Activated CD4-positive, CD25-positive, alpha-beta regulatory T cell treated with anti-CD3 and anti-CD28 coated beads, Interleukin-2, amount 50 U/mL, for 24 hours (primary cell): ENCODE results near the gene HMCN2.
"Not testable (repeated sequence)": the region's sequence is repeated elsewhere in the genome, so short reads cannot be mapped to it uniquely, and the experiment has no call there.

Experiments used
- ATAC-seq, 2 donors: fragments of 150-1000 bp; cut with Tn5 transposase; one replicate each; pipeline ENCODE4 v1.10.0; 2021; ENCODE audit warnings: mild to moderate bottlenecking in 1 of 2, moderate library complexity in 1 of 2

The HMCN2 gene

DNA sequence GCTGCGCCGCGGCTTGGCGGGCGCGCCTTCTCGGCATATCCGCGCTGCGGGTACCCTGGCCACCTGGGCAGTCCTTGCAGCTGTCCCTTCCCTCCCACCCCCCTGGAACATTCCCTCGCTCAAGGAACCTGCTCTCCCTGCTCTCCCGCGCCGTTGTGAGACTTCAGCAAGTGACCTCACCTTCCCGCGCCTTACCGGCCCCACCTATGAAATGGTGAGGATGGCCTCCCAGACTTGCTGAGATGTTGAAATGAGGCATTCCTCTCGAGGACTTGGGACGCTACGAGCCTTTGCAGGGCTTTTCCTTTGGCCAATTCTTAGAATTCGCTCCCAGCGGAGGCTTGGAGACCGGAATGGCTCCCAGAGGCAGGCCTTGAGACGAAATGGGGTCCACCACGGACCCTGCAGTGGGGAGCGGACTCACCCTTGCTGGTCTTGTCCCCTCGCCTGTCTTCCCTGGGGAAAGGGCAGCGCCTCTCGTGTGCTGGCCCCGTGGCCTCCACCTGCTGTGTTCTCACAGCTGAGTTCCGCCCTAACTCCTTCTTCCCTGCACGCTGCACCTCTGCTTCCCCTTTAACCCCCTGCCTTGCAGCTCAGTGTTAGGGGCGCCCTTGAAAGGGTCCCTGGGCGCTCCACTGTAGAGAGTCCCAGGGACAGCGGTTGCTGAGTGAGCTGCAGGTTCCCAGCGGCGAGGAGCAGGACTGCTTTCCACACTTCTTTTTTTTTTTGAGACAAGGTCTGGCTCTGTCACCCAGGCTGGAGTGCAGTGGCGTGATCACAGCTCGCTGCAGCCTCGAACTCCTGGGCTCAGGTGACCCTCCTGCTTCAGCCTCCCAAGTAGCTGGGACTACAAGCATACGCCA is 907 bp downstream of the HMCN2 start:
- ATAC-seq: no peak

DNA sequence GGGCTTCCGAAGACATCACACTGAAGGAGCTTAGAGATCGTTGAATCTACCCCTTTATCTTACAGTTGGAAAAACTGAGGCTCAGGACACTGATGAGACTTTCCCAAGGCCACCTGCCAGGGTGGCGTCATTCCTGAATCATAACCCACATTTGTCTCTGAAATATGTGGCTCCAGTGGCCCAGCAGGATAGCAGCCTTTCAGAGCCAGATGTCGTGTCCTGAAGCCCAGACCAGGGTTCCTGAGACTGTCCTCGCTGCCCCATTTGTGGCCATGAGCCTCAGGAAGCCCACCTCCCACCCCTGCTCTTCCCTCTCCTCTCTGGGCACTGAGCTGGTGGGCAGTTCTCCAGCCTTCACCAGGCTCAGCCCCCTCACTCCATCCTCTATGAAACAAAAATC is 2.4 kb downstream of the HMCN2 start:
- ATAC-seq: no peak

DNA sequence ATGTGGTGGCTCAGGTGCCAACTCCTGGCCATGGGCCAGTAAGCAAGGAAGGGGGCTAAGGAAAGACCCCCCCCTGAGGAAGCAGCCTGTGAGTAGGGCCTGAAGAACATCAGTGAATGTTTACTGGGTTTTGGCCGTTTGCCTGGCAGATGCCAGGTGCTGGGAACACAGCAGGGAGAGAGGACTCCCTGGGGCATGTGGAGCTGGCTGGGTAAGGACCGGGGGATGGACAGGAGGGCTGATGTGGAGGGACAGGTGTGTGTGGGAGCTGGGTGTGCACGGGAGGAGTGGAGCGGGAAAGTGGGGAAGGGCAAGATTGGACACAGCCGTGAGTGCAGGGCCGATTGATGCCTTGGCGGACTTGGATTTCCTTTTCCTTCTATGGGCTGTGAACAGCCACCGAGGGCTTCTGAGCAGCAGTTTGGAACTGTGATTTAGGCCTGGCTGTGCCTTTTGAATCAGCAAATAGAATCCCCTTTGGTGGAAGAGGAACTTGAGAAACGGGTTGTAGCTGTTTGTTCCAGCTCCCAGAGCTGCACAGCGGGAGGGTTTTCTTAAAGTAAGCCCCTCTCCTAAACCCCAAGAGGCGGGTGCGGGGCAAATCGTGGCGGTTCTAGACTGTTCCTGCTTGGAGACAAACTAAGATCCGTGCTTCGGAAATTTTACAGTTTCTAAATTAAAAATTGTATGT is 3.1 kb downstream of the HMCN2 start:
- ATAC-seq: no peak

DNA sequence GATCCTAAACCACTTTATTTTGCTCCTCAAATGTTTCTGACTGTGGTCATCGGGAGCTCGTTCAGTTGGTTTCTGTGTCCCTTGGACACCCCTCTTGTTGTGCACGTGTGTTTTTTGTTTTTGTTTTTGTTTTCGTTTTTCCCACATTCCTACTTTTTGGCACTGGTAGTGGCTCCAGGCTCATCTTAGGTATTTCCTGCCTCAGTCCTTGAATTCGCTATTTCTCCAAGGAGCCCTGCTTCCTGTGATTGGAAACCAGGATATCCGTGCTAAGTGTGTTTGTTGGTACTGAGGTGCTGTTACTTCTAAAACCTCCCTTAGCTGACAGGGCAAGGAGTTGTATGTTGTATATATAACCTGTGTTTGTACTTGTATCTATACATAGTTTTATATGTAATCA is 5.9 kb downstream of the HMCN2 start:
- ATAC-seq: no peak

DNA sequence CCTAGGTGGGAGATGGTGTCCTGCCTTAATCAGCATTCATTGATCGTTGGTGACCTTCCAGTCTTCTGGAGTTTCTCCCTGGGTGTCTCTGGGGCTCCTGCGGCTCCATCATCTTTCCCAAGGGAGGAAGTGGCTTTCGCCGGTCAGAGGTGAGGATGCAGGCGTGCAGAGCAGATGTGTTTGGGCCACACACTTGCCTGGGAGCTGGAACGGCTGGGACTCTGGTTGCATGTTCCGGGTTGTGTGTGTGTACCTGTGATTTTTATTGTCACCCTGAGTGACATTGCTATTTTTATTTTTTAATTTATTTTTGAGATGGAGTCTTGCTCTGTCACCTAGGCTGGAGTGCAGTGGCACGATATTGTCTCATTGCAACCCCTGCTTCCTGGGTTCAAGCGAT is 9.6 kb downstream of the HMCN2 start:
- no peak for ATAC-seq

DNA sequence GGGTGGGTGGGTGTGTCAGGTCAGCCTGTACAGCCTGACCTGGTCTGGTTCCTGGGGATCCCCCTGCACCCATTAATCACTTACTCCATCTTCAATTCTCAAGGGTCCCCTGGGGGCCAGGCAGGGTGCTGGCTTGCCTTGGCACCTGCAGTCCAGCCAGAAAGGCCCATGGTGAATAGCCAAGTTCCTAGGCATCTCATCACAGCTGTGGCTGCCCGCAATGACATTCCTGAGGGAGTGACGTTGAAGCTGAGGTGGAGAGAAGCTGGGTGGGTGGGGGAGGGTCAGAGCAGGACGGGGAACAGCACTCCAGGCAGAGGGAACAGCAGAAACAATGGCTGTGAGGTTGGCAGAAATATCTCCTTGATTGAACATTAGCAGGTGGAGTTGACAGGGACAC is 10.6 kb downstream of the HMCN2 start:
- no peak for ATAC-seq

DNA sequence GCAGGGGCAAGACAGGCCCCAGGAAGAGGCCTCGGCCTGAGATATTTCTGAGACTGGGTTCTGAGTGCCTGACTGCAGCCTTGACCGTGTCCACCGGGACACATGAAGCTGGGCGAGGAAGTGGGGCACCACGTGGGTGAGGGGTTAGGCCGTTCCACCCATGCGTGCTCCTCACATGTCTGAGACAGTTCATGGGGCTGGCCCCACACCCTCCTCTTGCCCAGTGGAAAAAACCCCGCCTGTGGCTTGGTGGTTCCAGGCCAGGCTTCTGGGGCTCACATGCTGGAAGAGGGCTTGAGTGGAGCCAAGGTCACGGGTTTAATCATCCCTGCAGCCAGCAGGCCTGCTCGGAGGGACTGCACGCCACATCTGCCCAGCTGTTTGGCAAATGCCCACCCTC is 11.4 kb downstream of the HMCN2 start:
- no peak for ATAC-seq

DNA sequence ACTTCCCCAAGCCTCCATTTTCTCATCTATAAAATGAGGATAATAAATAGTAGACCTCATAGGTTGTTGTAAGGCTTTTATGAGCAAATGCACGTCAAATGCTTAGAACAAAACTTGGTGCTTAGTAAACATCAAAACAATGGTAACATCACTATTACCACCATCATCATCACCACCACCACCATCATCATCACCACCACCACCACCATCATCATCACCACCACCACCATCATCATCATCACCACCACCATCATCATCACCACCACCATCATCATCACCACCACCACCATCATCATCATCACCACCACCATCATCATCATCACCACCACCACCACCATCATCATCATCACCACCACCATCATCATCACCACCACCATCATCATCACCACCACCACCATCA is 12.0 kb downstream of the HMCN2 start:
- ATAC-seq: not testable (repeated sequence)

DNA sequence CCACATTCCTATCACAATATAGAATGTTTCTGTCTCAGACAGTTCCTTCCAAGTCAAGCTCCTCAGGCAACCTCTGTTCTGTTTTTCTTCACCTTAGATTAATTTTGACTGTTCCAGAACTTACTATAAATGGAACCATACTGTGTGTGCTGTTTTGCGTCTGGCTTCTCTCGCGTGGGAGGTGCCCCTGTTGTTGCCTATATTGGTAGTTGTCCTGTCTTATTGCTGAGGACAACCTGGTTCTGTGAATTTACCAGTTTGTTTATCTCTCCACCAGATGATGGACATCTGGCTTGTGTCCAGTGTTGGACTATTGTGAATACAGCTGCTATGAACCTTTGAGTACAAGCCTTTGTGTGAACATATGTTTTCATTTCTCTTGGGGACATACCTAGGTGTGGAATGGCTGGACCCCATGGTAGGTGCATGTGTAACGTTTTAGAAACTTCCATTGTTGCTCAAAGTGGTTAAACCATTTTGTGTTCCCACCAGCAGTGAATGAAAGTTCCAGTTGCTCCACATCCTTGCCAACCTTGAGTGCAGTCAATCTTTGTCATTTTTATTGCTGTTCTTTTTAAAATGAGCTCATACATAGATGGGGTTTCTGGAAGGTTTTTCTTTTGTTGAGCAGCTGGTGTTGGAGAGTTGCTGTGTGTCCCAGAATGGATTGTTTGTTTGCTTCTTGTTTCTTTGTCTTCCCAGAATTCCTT is 18.1 kb downstream of the HMCN2 start:
- ATAC-seq: no peak

DNA sequence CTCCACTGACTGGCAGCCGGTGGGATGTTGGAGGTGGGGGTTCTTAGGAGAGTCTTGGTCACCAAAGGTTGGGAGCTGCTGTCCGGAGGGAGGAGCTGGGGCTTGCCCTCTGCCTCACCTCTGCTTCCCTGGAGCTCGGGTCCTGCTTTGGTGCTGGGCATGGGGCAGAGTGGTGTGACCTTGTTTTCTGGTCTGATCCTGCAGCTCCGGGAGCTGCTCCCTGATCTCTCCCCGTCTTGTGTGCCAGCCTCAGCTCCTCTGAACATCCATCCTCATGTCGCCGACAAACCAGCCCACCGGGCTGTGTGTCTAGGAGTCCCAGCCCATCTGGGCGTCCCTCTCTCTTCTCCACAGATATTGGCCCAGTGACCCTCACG is 18.7 kb downstream of the HMCN2 start:
- no peak for ATAC-seq

DNA sequence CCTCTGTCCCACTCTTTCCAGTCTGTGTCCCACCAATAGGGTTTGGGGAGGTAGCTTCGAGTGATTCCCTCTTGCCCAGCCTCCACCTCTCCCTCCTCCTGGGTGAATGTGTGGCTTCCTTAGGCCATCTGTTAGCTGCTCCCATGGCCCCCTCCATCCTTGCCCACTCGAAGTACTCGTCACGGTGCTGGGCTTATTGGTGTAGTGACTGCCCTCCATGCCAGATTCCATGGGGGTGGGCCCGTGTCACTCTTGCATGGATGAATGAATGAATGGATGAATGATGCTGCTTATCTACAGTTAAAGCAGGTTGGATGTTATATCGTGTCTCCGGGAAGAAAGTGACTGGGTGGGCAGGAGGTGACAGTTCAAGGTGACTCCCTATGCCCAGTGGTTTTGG is 19.1 kb downstream of the HMCN2 start:
- ATAC-seq: no peak

DNA sequence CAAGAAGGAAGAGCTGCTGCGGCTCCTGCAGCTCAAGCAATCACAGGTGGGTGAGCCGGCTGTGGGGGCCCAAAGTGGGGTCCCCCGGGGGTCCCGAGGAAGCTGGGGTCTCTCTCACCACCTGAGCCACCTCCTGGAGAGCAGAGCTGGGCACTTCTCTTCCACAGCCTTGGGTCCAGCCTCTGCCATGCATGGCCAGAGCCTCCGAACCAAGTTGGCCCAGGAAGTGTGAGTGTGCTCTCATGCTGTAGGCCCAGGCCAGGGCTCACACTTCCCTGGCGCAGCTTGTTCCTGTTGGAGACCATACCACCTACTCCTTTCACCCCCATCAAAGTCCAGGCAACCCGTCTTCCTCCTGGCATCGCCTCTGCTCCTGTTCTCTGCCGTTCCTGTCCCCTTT is 19.7 kb downstream of the HMCN2 start:
- no peak for ATAC-seq

DNA sequence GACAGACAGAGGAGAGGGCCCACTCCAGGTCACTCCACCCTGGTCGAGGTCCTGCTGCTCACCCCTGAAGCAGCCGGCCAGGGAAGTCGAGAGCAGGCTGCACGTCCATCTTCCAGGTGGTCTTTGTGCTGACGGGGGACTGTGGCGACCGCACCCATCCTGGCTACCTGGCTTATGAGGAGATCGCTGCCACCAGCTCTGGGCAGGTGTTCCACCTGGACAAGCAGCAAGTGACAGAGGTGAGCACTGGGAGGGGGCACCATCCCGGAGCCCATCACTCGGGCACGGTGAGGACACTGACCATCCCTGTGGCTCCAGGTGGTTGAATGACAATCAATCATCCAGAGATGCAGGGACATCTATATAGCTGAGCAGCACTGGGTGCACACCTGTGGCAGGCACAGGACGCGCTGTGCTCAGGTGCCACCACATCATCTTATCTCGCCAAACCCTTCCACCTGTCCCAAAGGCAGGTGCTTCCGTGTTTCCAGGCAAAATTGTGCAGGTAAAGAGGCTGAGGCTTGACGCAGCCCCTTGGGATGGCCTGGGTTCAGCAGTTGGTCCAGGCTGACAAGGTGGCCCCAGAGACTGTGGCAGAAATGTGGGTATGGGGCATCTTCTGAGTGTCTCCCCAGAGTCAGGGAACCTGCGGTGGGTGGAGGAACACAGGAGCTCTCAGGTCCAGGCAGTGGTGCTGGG is 20.7 kb downstream of the HMCN2 start:
- no peak for ATAC-seq

DNA sequence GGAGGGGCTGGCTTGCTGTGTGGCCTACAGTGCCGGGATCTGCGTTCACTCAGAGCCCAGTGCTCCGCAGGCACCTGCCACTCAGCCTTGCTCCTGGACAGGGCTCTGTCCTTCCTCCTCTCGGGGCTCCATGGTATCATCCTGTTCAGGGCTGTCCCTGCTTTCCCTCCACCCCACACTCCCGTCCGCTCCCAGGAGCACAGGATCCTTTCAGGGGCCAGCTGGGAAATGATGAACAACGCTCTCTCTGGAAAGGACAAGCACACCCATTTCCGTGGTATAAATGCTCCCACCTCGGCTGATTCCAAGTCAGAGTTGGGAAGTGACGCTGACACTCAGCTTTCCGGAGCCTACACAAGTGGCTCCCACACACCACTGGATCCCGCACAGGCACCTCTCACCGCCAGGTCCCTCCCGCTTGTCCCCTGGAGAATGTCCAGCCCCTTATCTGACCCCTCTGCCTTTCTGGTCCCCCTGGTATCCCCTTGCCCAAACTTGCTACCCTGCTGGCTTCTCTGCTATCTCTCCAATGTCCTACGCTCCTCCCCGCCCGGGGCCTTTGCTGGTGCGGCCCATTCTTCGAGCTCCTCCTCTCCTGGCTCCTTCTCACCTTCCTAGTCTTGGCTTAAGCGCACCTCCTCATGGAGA is 21.3 kb downstream of the HMCN2 start:
- no peak for ATAC-seq

DNA sequence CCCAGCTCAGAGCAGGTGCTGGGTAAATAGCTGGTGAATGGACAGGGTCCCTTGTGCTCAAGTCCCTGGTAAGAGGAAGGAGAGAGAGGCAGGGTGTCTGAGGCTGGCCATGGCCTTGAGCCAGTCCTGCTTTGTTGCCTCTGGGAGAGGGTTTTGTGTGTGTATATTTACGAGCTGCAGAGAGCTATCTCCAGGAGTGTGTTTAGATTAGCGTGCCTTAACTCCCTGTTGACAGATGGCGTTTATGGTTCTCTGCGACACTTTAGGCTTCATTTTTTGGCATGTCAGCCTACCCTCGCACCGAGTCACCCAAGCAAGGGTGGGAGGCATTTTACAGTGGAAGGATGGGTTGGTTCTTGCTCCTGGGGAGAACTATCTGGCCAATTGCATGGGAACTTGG is 22.2 kb downstream of the HMCN2 start:
- ATAC-seq: no peak

DNA sequence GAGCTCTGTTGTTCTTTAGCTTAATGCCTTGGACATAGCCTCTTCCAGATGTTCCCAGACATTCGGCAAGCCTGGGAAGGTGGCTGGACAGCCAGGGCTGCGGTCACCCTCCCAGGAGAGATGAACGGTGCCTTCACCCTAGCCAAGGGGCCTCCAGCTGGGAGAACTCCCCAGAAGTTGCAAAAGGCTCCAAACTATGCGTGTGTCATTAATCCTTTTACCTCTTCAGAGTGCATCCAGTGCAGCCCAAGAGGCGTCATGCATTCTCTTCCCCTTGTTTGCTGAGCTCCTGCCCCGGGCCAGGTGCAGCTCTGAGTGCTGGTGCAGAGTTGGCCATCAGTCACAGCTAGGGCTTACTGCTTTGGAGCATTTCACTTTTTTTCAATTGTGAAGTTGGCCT is 22.8 kb downstream of the HMCN2 start:
- ATAC-seq: no peak

DNA sequence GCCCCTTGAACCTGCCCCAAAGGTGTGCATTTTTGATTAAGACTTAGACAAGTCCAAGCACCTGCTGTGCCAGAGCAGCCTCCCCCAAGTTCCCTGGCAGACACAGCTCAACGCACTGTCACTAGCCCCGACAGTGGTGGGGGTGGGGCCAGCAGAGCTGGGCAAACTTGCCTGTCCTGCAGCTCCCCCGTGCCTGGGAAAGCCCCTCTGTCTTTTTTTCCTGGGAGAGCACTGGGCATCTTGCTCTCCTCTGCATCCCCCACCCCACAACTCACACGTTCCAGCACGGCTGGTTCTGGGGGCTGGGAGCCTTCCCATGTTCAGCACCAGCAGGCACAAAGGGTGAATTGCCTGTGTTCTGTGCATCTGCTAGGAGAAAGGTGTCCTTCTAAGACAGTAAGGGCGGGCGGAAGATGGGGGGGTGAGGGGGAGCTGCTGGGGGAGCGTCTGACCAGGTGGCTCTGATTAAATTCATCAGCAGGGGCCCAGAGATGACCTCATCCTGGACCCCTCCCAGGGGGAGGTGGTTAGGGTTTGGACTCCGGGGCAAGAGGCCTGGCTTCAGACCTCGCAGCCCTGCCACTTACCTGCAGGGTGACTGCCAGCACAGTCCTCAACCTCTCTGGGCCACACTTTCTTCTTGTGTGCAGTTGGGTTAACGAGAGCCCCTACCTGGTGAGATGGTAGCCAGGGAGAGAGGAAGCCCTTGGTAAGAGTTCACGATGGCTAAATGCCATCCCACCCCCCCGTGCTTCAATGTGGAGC is 23.5 kb downstream of the HMCN2 start:
- ATAC-seq: no peak

DNA sequence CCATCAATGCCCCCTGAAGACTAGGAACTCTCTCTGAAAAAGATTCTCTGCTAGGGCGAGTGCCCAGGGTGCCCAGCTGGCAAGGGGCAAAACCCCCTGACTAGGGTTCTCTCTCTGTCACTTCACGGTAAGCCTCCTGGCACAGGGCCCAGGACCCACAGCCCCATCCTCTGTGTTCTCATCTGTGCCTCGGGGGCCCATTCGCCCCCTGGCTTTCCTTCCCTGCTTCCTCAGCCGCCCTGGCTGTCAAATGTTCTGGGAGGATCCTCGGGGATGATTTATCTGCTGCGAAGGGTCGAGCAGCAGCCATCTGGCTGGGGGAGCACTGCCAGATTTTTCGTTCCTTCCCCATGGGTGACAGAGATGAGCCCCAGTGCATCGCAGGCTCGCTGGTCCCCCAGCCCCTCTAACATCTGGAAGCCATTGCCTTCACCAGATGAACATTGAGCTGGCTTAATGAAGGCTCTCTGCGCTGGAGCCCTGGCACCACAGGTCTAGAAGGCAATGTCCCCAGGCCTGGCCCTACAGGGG is 24.2 kb downstream of the HMCN2 start:
- no peak for ATAC-seq

DNA sequence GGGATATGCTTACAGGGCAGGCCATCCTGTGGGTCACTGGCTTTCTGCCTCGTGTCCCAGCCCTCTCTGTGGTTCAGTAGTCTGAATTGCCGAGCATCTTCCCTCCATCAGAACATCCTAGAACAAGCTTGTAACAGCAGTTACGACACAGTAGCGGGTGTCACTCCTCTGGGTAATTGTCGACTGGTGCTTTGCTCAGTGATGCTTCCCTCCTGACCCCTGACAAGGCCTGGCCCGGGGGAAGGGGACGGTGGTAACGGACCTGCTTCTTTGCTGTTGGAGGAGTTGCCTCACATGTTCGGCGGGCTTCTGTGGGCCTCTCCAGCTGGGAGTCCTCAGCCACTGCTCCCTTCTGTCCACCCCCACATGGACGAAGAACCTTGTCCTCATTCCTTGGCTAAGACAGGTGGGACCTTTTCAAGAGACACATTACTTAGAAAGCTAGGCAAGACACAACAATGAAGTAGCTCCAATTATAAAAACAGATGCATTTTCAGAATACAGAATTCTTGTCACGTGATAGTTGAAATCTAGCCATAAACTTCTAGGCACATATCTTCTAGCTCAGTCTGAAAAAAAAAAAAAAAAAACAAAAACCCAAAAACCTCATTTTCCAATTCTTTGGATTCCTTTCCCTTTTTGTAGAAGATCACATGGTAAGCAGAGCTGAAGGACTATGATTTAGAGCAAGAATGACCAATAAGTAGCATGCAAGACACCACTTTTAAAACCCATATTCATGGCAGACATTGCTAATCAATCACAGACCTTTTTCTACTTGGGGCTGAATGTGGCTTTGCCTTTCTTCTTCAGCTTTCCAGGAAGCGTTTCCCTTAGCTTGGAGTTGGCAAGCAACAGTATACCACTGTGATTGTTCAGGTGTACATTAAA is 25.0 kb downstream of the HMCN2 start:
- ATAC-seq: no peak

DNA sequence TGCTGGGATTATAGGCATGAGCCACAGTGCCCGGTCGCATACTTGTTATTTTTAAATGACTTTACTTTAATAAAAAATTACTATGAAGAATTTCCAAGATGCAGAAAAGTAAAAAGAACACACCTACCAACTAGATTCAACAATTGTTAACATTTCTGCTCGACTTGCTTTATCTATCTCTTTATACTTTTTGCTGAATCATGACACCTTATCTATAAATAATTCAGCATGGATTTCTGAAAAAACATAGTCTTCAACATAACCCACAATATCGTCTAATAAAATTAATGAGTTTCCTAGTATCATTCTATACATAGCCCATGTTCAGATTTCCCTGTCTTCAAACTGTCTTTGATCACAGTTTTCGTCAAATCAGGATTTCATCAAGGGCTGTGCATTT is 25.9 kb downstream of the HMCN2 start:
- ATAC-seq: no peak

DNA sequence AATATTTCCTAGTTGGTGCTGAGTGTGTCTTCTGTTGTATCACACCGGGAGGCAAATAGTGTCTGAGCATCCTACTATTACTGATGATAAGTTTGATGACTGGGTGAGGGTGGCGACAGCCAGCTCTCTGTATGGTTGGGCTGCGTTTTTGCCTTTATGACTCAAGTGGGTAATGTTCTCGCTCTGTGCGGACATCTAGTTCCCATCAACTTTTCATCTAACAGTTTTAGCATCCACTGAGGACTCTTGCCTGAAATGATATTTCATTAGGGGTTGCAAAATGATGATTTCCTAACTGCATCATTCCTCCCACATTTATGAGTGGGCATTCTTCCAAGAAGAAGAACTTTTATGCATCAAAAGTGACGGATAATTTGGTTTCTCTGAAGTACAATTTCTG is 26.5 kb downstream of the HMCN2 start:
- ATAC-seq: no peak
